GM23338 (cell line): ENCODE measurements around the gene MROH2A. TPM values are rescaled to one million over a fixed set of nuclear protein-coding genes. Genes with fewer than 3 reads are reported as not detected.

Source experiments
- ATAC-seq: fragments of 200-7000 bp; cut with Tn5 transposase; 3 replicates; pipeline ENCODE4 v1.9.1; 2020
- DNase-seq: peaks from one replicate; pipeline ENCODE4 v3.0.0-alpha.2; 2015; ENCODE audit warnings: low spot score
- H2AFZ ChIP-seq: fragments of 200-600 bp; sonication (generic); 2 replicates; pipeline ENCODE4 v1.8.0; 2016; ENCODE audit warnings: antibody characterized with exemption, mild to moderate bottlenecking, moderate library complexity
- H3F3A ChIP-seq: fragments of 200-600 bp; sonication (generic); replicated peaks from 2 replicates; pipeline ENCODE4 v1.8.0; 2017; ENCODE audit warnings: antibody characterized with exemption, mixed run types, low read depth
- H3K27ac ChIP-seq: fragments of 200-600 bp; sonication (generic); 2 replicates; pipeline ENCODE4 v1.6.1; 2016; ENCODE audit warnings: low read depth
- H3K27me3 ChIP-seq: fragments of 200-600 bp; sonication (generic); 2 replicates; pipeline ENCODE4 v1.8.0; 2016; ENCODE audit warnings: mild to moderate bottlenecking, mixed run types, moderate library complexity; ENCODE audit not compliant: insufficient read depth
- H3K36me3 ChIP-seq: fragments of 200-600 bp; sonication (generic); 2 replicates; pipeline ENCODE4 v1.8.0; 2016; ENCODE audit warnings: mild to moderate bottlenecking; ENCODE audit not compliant: insufficient read depth
- H3K4me1 ChIP-seq: fragments of 200-600 bp; sonication (generic); 2 replicates; pipeline ENCODE4 v1.8.0; 2016; ENCODE audit warnings: mild to moderate bottlenecking, moderate library complexity; ENCODE audit not compliant: insufficient read depth
- H3K4me2 ChIP-seq: fragments of 200-600 bp; sonication (generic); 2 replicates; pipeline ENCODE4 v1.7.1; 2017; ENCODE audit warnings: mixed run types
- H3K4me3 ChIP-seq: fragments of 200-600 bp; sonication (generic); 2 replicates; pipeline ENCODE4 v1.6.1; 2016; ENCODE audit warnings: mixed run types
- H3K79me2 ChIP-seq: fragments of 200-600 bp; sonication (generic); replicated peaks from 2 replicates; pipeline ENCODE4 v1.8.0; 2017; ENCODE audit warnings: mild to moderate bottlenecking; ENCODE audit not compliant: insufficient read depth
- H3K9me2 ChIP-seq: fragments of 200-600 bp; sonication (generic); 2 replicates; pipeline ENCODE4 v1.8.0; 2017; ENCODE audit not compliant: insufficient read depth
- H4K20me1 ChIP-seq: fragments of 200-600 bp; sonication (generic); replicated peaks from 2 replicates; pipeline ENCODE4 v1.8.0; 2017; ENCODE audit warnings: mild to moderate bottlenecking; ENCODE audit not compliant: insufficient read depth
- H3K27ac Mint-ChIP-seq: 2 replicates; pipeline ENCODE4 v1.8.0; 2020; ENCODE audit warnings: inconsistent platforms, mild to moderate bottlenecking, moderate library complexity, mixed read lengths
- H3K27me3 Mint-ChIP-seq: 3 replicates; pipeline ENCODE4 v1.8.0; 2022; ENCODE audit warnings: low read depth, mild to moderate bottlenecking, moderate library complexity, mixed read lengths, inconsistent platforms; ENCODE audit not compliant: insufficient read depth, poor library complexity
- H3K36me3 Mint-ChIP-seq: 3 replicates; pipeline ENCODE4 v1.8.0; 2021; ENCODE audit warnings: low read depth, mild to moderate bottlenecking, inconsistent platforms, moderate library complexity, mixed read lengths
- H3K4me1 Mint-ChIP-seq: 3 replicates; pipeline ENCODE4 v1.8.0; 2020; ENCODE audit warnings: mild to moderate bottlenecking, inconsistent platforms, mixed read lengths
- H3K4me3 Mint-ChIP-seq: 3 replicates; pipeline ENCODE4 v1.8.0; 2021; ENCODE audit warnings: moderate library complexity, mild to moderate bottlenecking, inconsistent platforms, mixed read lengths
- H3K9me3 Mint-ChIP-seq: 3 replicates; pipeline ENCODE4 v1.8.0; 2020; ENCODE audit warnings: moderate library complexity, mild to moderate bottlenecking, inconsistent platforms, mixed read lengths
- CTCF ChIP-seq, 2 experiments: fragments of 200-600 bp in 1 of 2; sonication (generic) in 1 of 2; conservative IDR thresholded peaks; 2 replicates each; pipeline versions ENCODE4 v1.5.1 to v1.6.1; 2016 to 2017; ENCODE audit warnings: antibody characterized with exemption in 2 of 2, low read depth in 2 of 2, mild to moderate bottlenecking in 2 of 2, moderate library complexity in 1 of 2
- ETS1 ChIP-seq: IDR thresholded peaks from 2 replicates; pipeline ENCODE4 v1.6.1; 2016; ENCODE audit warnings: antibody characterized with exemption
- STAT1 ChIP-seq: IDR thresholded peaks from one replicate; pipeline ENCODE4 v1.6.1; 2016; ENCODE audit warnings: antibody characterized with exemption; ENCODE audit not compliant: unreplicated experiment
- ZNF114 ChIP-seq: fragments of 250-450 bp; sonication (Bioruptor Pico); IDR thresholded peaks from 2 replicates; pipeline ENCODE4 v1.5.0; 2020; ENCODE audit warnings: mild to moderate bottlenecking, moderate library complexity
- ZNF462 ChIP-seq: fragments of 250-450 bp; sonication (Bioruptor Pico); IDR thresholded peaks from 2 replicates; pipeline ENCODE4 v1.5.0; 2020; ENCODE audit warnings: mild to moderate bottlenecking, moderate library complexity
- polyA plus RNA-seq: library from polyadenylated mRNA; unstranded; fragments of >200 nt; fragmentation: Nextera tagmentation; extraction: Ambion mirVana; gene quantifications from 2 replicates; pipeline ENCODE4 v1.2.1, GENCODE V29; 2016
- total RNA-seq: library from RNA; depleted of rRNA; stranded (reverse); fragments of >200 nt; shearing (Covaris generic); gene quantifications from 2 replicates; pipeline ENCODE4 v1.2.3, GENCODE V29; 2014

MROH2A gene
- total and polyA plus RNA-seq, 2 experiments from 2014 or later: not detected

- no peak for TF ChIP-seq ZNF462 (CRISPR knock-in tag)
- TF ChIP-seq CTCF (conservative IDR thresholded peaks at IDR 0.05; ENCODE audit: low read depth in 2 of 2): no peak
Measured at GRCh38 chr2:233821709-233822100, 43.6 kb downstream of the MROH2A start (continued).

- DNase-seq: no peak
- ATAC-seq: no peak
- H3K4me1 Mint-ChIP-seq: peaks cover 3% of the 10 kb centered on the region; the same call in 2 of the 3 replicates
- no peak overlapping the region for H3K27ac Mint-ChIP-seq
- no peaks in the 10 kb centered on the region for H3K27me3 ChIP-seq
- H3K4me3 Mint-ChIP-seq: no peak overlapping the region
- H2AFZ ChIP-seq: no peak overlapping the region
- H3F3A ChIP-seq: no peaks in the 10 kb centered on the region
- H3K27me3 Mint-ChIP-seq: peaks cover 13% of the 10 kb centered on the region
- H3K79me2 ChIP-seq: no peaks in the 10 kb centered on the region
- H3K27ac ChIP-seq: no peak overlapping the region
- no peaks in the 10 kb centered on the region for H3K36me3 Mint-ChIP-seq
- no peaks in the 10 kb centered on the region for H3K4me1 ChIP-seq
- H3K4me2 ChIP-seq: no peak overlapping the region
- no peaks in the 10 kb centered on the region for H4K20me1 ChIP-seq
- no peaks in the 10 kb centered on the region for H3K36me3 ChIP-seq
- H3K9me3 Mint-ChIP-seq: peaks cover 3% of the 10 kb centered on the region; the same call in 1 of the 3 replicates
- no peak overlapping the region for H3K4me3 ChIP-seq
- no peaks in the 10 kb centered on the region for H3K9me2 ChIP-seq
- TF ChIP-seq ZNF462 (CRISPR knock-in tag) (no peak), ETS1 (no peak), ZNF114 (no peak), STAT1 (no peak)
Measured at GRCh38 chr2:233822101-233822771, 44.1 kb downstream of the MROH2A start.
